HepG2 (cell line): ENCODE results near the gene TECPR1.

Experiments
- FIP1L1 ChIP-seq: fragments of 200-400 bp; formaldehyde crosslinking; IDR thresholded peaks from 2 replicates; pipeline ENCODE4 v1.6.1; 2018; ENCODE audit warnings: low read depth, mild to moderate bottlenecking, low read length, moderate library complexity, borderline replicate concordance; ENCODE audit not compliant: insufficient read depth
- KAT2B ChIP-seq: fragments of 150-350 bp; IDR thresholded peaks from 2 replicates; pipeline ENCODE4 v1.6.1; 2014; ENCODE audit warnings: low read depth, low read length, borderline replicate concordance
- KDM6A ChIP-seq: IDR thresholded peaks from 2 replicates; pipeline ENCODE4 v1.6.1; 2016; ENCODE audit warnings: low read depth
- MLX ChIP-seq: IDR thresholded peaks from 2 replicates; pipeline ENCODE4 v1.6.1; 2016
- SUZ12 ChIP-seq: fragments of 150-350 bp; IDR thresholded peaks from 2 replicates; pipeline ENCODE4 v1.6.1; 2014; ENCODE audit warnings: low read depth, low read length
- TARDBP ChIP-seq: sonication (generic); formaldehyde crosslinking; IDR thresholded peaks from 2 replicates; pipeline ENCODE4 v1.8.0; 2022; ENCODE audit warnings: mild to moderate bottlenecking, missing genetic modification reagents
- ZBTB49 ChIP-seq: sonication (generic); formaldehyde crosslinking; IDR thresholded peaks from 2 replicates; pipeline ENCODE4 v1.4.0; 2020; ENCODE audit warnings: missing genetic modification reagents, borderline replicate concordance
- ZNF224 ChIP-seq: sonication (generic); formaldehyde crosslinking; IDR thresholded peaks from 2 replicates; pipeline ENCODE4 v1.5.0; 2020; ENCODE audit warnings: mild to moderate bottlenecking, missing genetic modification reagents
- TF ChIP-seq, protein P1 (sequence below): sonication (generic); formaldehyde crosslinking; IDR thresholded peaks from 2 replicates; pipeline ENCODE4 v1.4.0; 2020; ENCODE audit warnings: missing genetic modification reagents
- TF ChIP-seq, protein P2 (sequence below): IDR thresholded peaks from 2 replicates; pipeline ENCODE4 v1.6.1; 2016; ENCODE audit warnings: mild to moderate bottlenecking, missing biosample characterization, missing genetic modification reagents

- TF ChIP-seq TARDBP (no peak), ZNF224 (CRISPR knock-in tag) (no peak), SUZ12 (no peak), FIP1L1 (no peak), ZBTB49 (no peak), MLX (CRISPR knock-in tag) (no peak), KAT2B (no peak), KDM6A (no peak)
- TF ChIP-seq, protein P1, sequence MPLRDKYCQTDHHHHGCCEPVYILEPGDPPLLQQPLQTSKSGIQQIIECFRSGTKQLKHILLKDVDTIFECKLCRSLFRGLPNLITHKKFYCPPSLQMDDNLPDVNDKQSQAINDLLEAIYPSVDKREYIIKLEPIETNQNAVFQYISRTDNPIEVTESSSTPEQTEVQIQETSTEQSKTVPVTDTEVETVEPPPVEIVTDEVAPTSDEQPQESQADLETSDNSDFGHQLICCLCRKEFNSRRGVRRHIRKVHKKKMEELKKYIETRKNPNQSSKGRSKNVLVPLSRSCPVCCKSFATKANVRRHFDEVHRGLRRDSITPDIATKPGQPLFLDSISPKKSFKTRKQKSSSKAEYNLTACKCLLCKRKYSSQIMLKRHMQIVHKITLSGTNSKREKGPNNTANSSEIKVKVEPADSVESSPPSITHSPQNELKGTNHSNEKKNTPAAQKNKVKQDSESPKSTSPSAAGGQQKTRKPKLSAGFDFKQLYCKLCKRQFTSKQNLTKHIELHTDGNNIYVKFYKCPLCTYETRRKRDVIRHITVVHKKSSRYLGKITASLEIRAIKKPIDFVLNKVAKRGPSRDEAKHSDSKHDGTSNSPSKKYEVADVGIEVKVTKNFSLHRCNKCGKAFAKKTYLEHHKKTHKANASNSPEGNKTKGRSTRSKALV (CRISPR knock-in tag), result no peak
- TF ChIP-seq, protein P2, sequence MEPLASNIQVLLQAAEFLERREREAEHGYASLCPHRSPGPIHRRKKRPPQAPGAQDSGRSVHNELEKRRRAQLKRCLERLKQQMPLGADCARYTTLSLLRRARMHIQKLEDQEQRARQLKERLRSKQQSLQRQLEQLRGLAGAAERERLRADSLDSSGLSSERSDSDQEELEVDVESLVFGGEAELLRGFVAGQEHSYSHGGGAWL, result no peak
Measured at GRCh38 chr7:98286701-98287485, 34.9 kb upstream of the TECPR1 start.
